HG02798 (cell line): Measurements from ENCODE around the gene COL6A3.

Experiments
- ATAC-seq: cut with Tn5 transposase; IDR thresholded peaks from one replicate; pipeline ENCODE4 v1.9.1; 2021; ENCODE audit warnings: mild to moderate bottlenecking; ENCODE audit not compliant: unreplicated experiment, poor library complexity

The COL6A3 gene

GRCh38 chr2:237324405-237324831 lies 89.5 kb downstream of the COL6A3 start:
- ATAC-seq, result no peak

- ATAC-seq, result no peak
These were observed 90.3 kb downstream of the COL6A3 start for GRCh38 chr2:237323656-237324055.

- ATAC-seq, result no peak
These were observed 91.4 kb downstream of the COL6A3 start for GRCh38 chr2:237322564-237322963.

GRCh38 chr2:237321746-237322145 lies 92.2 kb downstream of the COL6A3 start:
- ATAC-seq, result no peak

- no peak for ATAC-seq
These were observed 93.0 kb downstream of the COL6A3 start for GRCh38 chr2:237320801-237321560.

GRCh38 chr2:237319887-237320286 lies 94.1 kb downstream of the COL6A3 start:
- no peak for ATAC-seq

GRCh38 chr2:237319086-237319820 lies 94.7 kb downstream of the COL6A3 start:
- ATAC-seq, result no peak

GRCh38 chr2:237316339-237316738 lies 97.6 kb downstream of the COL6A3 start:
- ATAC-seq, result no peak

GRCh38 chr2:237315829-237316225 lies 98.1 kb downstream of the COL6A3 start:
- no peak for ATAC-seq

GRCh38 chr2:237315170-237315828 lies 98.7 kb downstream of the COL6A3 start:
- ATAC-seq, result no peak

- ATAC-seq, result no peak
These were observed 99.3 kb downstream of the COL6A3 start for GRCh38 chr2:237314681-237315080.

GRCh38 chr2:237314198-237314597 lies 99.8 kb downstream of the COL6A3 start:
- ATAC-seq, result no peak

GRCh38 chr2:237312021-237312755 lies 101.8 kb downstream of the COL6A3 start:
- ATAC-seq, result no peak

GRCh38 chr2:237310515-237311114 lies 103.3 kb downstream of the COL6A3 start:
- ATAC-seq, result no peak

- no peak for ATAC-seq
These were observed 104.5 kb downstream of the COL6A3 start for GRCh38 chr2:237309416-237309815.

GRCh38 chr2:237309011-237309410 lies 105.0 kb downstream of the COL6A3 start:
- no peak for ATAC-seq

GRCh38 chr2:237307474-237307873 lies 106.5 kb downstream of the COL6A3 start:
- ATAC-seq, result no peak

- ATAC-seq, result no peak
These were observed 107.2 kb downstream of the COL6A3 start for GRCh38 chr2:237306787-237307170.

- no peak for ATAC-seq
These were observed 107.7 kb downstream of the COL6A3 start for GRCh38 chr2:237306083-237306786.

GRCh38 chr2:237305579-237305978 lies 108.4 kb downstream of the COL6A3 start:
- ATAC-seq, result no peak
